GM23338 (cell line): ENCODE measurements around the gene ARL5C. TPM values are rescaled to one million over a fixed set of nuclear protein-coding genes. Genes with fewer than 3 reads are reported as not detected.

Source experiments
- ATAC-seq: fragments of 200-7000 bp; cut with Tn5 transposase; 3 replicates; pipeline ENCODE4 v1.9.1; 2020
- DNase-seq: peaks from one replicate; pipeline ENCODE4 v3.0.0-alpha.2; 2015; ENCODE audit warnings: low spot score
- H2AFZ ChIP-seq: fragments of 200-600 bp; sonication (generic); 2 replicates; pipeline ENCODE4 v1.8.0; 2016; ENCODE audit warnings: antibody characterized with exemption, mild to moderate bottlenecking, moderate library complexity
- H3F3A ChIP-seq: fragments of 200-600 bp; sonication (generic); replicated peaks from 2 replicates; pipeline ENCODE4 v1.8.0; 2017; ENCODE audit warnings: antibody characterized with exemption, mixed run types, low read depth
- H3K27ac ChIP-seq: fragments of 200-600 bp; sonication (generic); 2 replicates; pipeline ENCODE4 v1.6.1; 2016; ENCODE audit warnings: low read depth
- H3K27me3 ChIP-seq: fragments of 200-600 bp; sonication (generic); 2 replicates; pipeline ENCODE4 v1.8.0; 2016; ENCODE audit warnings: mild to moderate bottlenecking, mixed run types, moderate library complexity; ENCODE audit not compliant: insufficient read depth
- H3K36me3 ChIP-seq: fragments of 200-600 bp; sonication (generic); 2 replicates; pipeline ENCODE4 v1.8.0; 2016; ENCODE audit warnings: mild to moderate bottlenecking; ENCODE audit not compliant: insufficient read depth
- H3K4me1 ChIP-seq: fragments of 200-600 bp; sonication (generic); 2 replicates; pipeline ENCODE4 v1.8.0; 2016; ENCODE audit warnings: mild to moderate bottlenecking, moderate library complexity; ENCODE audit not compliant: insufficient read depth
- H3K4me2 ChIP-seq: fragments of 200-600 bp; sonication (generic); 2 replicates; pipeline ENCODE4 v1.7.1; 2017; ENCODE audit warnings: mixed run types
- H3K4me3 ChIP-seq: fragments of 200-600 bp; sonication (generic); 2 replicates; pipeline ENCODE4 v1.6.1; 2016; ENCODE audit warnings: mixed run types
- H3K79me2 ChIP-seq: fragments of 200-600 bp; sonication (generic); replicated peaks from 2 replicates; pipeline ENCODE4 v1.8.0; 2017; ENCODE audit warnings: mild to moderate bottlenecking; ENCODE audit not compliant: insufficient read depth
- H3K9me2 ChIP-seq: fragments of 200-600 bp; sonication (generic); 2 replicates; pipeline ENCODE4 v1.8.0; 2017; ENCODE audit not compliant: insufficient read depth
- H4K20me1 ChIP-seq: fragments of 200-600 bp; sonication (generic); replicated peaks from 2 replicates; pipeline ENCODE4 v1.8.0; 2017; ENCODE audit warnings: mild to moderate bottlenecking; ENCODE audit not compliant: insufficient read depth
- H3K27ac Mint-ChIP-seq: 2 replicates; pipeline ENCODE4 v1.8.0; 2020; ENCODE audit warnings: inconsistent platforms, mild to moderate bottlenecking, moderate library complexity, mixed read lengths
- H3K27me3 Mint-ChIP-seq: 3 replicates; pipeline ENCODE4 v1.8.0; 2022; ENCODE audit warnings: low read depth, mild to moderate bottlenecking, moderate library complexity, mixed read lengths, inconsistent platforms; ENCODE audit not compliant: insufficient read depth, poor library complexity
- H3K36me3 Mint-ChIP-seq: 3 replicates; pipeline ENCODE4 v1.8.0; 2021; ENCODE audit warnings: low read depth, mild to moderate bottlenecking, inconsistent platforms, moderate library complexity, mixed read lengths
- H3K4me1 Mint-ChIP-seq: 3 replicates; pipeline ENCODE4 v1.8.0; 2020; ENCODE audit warnings: mild to moderate bottlenecking, inconsistent platforms, mixed read lengths
- H3K4me3 Mint-ChIP-seq: 3 replicates; pipeline ENCODE4 v1.8.0; 2021; ENCODE audit warnings: moderate library complexity, mild to moderate bottlenecking, inconsistent platforms, mixed read lengths
- H3K9me3 Mint-ChIP-seq: 3 replicates; pipeline ENCODE4 v1.8.0; 2020; ENCODE audit warnings: moderate library complexity, mild to moderate bottlenecking, inconsistent platforms, mixed read lengths
- CREB1 ChIP-seq: fragments of 250-450 bp; sonication (Bioruptor Pico); IDR thresholded peaks from 2 replicates; pipeline ENCODE4 v1.5.0; 2020; ENCODE audit warnings: low read depth, mild to moderate bottlenecking, moderate library complexity
- CTCF ChIP-seq, 2 experiments: fragments of 200-600 bp in 1 of 2; sonication (generic) in 1 of 2; conservative IDR thresholded peaks; 2 replicates each; pipeline versions ENCODE4 v1.5.1 to v1.6.1; 2016 to 2017; ENCODE audit warnings: antibody characterized with exemption in 2 of 2, low read depth in 2 of 2, mild to moderate bottlenecking in 2 of 2, moderate library complexity in 1 of 2
- EZH2 ChIP-seq: fragments of 200-600 bp; sonication (generic); IDR thresholded peaks from one replicate; pipeline ENCODE4 v1.8.0; 2017; ENCODE audit warnings: antibody characterized with exemption, mild to moderate bottlenecking, low read depth; ENCODE audit not compliant: unreplicated experiment
- EZH2phosphoT487 ChIP-seq: fragments of 200-600 bp; sonication (generic); IDR thresholded peaks from one replicate; pipeline ENCODE4 v1.8.1; 2018; ENCODE audit warnings: antibody characterized with exemption; ENCODE audit not compliant: unreplicated experiment
- JUNB ChIP-seq: IDR thresholded peaks from one replicate; pipeline ENCODE4 v1.6.1; 2016; ENCODE audit warnings: antibody characterized with exemption; ENCODE audit not compliant: unreplicated experiment
- NANOG ChIP-seq: IDR thresholded peaks from 2 replicates; pipeline ENCODE4 v1.6.1; 2016; ENCODE audit warnings: antibody characterized with exemption, borderline replicate concordance
- POLR2AphosphoS5 ChIP-seq: IDR thresholded peaks from 2 replicates; pipeline ENCODE4 v1.6.1; 2016; ENCODE audit warnings: antibody characterized with exemption, low read depth
- STAT1 ChIP-seq: IDR thresholded peaks from one replicate; pipeline ENCODE4 v1.6.1; 2016; ENCODE audit warnings: antibody characterized with exemption; ENCODE audit not compliant: unreplicated experiment
- ZNF114 ChIP-seq: fragments of 250-450 bp; sonication (Bioruptor Pico); IDR thresholded peaks from 2 replicates; pipeline ENCODE4 v1.5.0; 2020; ENCODE audit warnings: mild to moderate bottlenecking, moderate library complexity
- ZNF331 ChIP-seq: fragments of 250-450 bp; sonication (Bioruptor Pico); IDR thresholded peaks from 2 replicates; pipeline ENCODE4 v1.5.0; 2020; ENCODE audit warnings: low read depth, mild to moderate bottlenecking, moderate library complexity
- ZNF462 ChIP-seq: fragments of 250-450 bp; sonication (Bioruptor Pico); IDR thresholded peaks from 2 replicates; pipeline ENCODE4 v1.5.0; 2020; ENCODE audit warnings: mild to moderate bottlenecking, moderate library complexity
- polyA plus RNA-seq: library from polyadenylated mRNA; unstranded; fragments of >200 nt; fragmentation: Nextera tagmentation; extraction: Ambion mirVana; gene quantifications from 2 replicates; pipeline ENCODE4 v1.2.1, GENCODE V29; 2016
- total RNA-seq: library from RNA; depleted of rRNA; stranded (reverse); fragments of >200 nt; shearing (Covaris generic); gene quantifications from 2 replicates; pipeline ENCODE4 v1.2.3, GENCODE V29; 2014
- TF ChIP-seq, protein P1 (sequence below): IDR thresholded peaks from 2 replicates; pipeline ENCODE4 v1.6.1; 2016; ENCODE audit warnings: antibody characterized with exemption

The ARL5C gene
- total and polyA plus RNA-seq, 2 experiments from 2014 or later: not detected

DNA sequence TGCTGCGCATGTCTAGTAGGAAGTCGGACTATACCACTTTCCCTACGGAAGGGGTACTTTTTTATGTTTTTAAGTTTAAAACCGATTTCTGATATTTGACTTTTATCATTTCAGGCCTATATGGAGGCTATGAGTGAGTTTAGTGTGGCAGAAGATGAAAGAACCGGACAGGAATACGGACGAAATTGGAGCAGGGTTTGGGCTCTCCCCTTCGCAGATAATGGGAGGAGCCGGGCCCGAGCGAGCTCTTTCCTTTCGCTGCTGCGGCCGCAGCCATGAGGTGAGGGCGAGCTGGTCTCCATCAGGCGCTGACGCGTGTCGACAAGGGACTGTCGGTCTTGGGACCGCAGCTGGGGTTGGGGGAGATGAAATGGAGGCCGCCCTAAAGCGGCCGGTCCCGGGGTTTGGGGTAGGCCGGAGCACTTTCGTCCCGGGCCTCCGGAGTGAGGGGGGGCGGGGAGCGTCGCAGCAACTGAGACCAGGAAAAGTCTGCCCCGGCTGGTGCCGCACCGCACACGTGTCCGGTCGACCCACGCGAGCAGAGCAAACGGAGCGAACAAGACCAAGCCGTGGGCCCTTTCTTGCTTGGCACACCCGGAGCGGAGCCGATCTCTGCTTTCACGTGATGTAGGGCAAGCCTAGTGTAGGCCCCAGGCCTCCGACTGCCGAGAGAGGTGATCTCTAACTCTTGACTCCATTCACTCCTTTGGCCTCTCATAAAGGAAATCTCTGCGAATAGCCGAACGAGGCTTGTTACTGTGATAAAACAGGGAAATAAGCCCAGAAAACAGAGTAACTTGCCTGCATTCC is 34.3 kb upstream of the ARL5C start, which contains the start of gene RPL19 (continued):
- no peak for TF ChIP-seq ZNF462 (CRISPR knock-in tag)
- TF ChIP-seq ZNF114 (CRISPR knock-in tag): no peak
- no peak for TF ChIP-seq NANOG
- no peak for TF ChIP-seq CREB1 (CRISPR knock-in tag)
- TF ChIP-seq EZH2: no peak
- TF ChIP-seq JUNB: no peak

DNA sequence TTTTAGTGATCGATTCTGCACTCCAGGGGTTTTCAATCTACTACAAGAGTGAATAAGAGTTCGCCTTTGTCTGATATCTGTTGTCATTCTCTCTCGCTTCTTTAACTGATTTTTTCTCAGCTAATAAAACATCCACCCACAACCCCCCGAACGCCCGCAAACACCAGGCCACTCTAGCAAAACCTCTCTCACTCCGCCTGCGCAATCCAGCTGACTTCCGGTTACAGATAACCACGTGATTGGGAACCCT is 33.8 kb upstream of the ARL5C start:
- no peak overlapping the region for H2AFZ ChIP-seq
- H3K9me2 ChIP-seq: no peaks in the 10 kb centered on the region
- peak overlapping the region; percentile 99 for H3K4me3 ChIP-seq
- peak overlapping the region; percentile 100 for H3K27ac Mint-ChIP-seq
- peak; percentile 98 for DNase-seq
- H3F3A ChIP-seq: peaks cover 51% of the 10 kb centered on the region
- H3K27me3 Mint-ChIP-seq: peaks cover 26% of the 10 kb centered on the region
- H3K27ac ChIP-seq: peak overlapping the region; percentile 89
- H3K4me2 ChIP-seq: peak overlapping the region; percentile 99
- peaks cover 40% of the 10 kb centered on the region for H3K36me3 ChIP-seq
- H3K4me3 Mint-ChIP-seq: peak overlapping the region; percentile 88
- H3K79me2 ChIP-seq: peaks cover 45% of the 10 kb centered on the region
- ATAC-seq: peak; percentile 20
- peaks cover 46% of the 10 kb centered on the region for H3K4me1 Mint-ChIP-seq
- peaks cover 26% of the 10 kb centered on the region for H4K20me1 ChIP-seq
- peaks cover 49% of the 10 kb centered on the region for H3K36me3 Mint-ChIP-seq
- peaks cover 43% of the 10 kb centered on the region for H3K4me1 ChIP-seq
- no peaks in the 10 kb centered on the region for H3K27me3 ChIP-seq
- H3K9me3 Mint-ChIP-seq: no peaks in the 10 kb centered on the region; the same call in 2 of the 3 replicates
- TF ChIP-seq EZH2: no peak
- TF ChIP-seq, protein P1, sequence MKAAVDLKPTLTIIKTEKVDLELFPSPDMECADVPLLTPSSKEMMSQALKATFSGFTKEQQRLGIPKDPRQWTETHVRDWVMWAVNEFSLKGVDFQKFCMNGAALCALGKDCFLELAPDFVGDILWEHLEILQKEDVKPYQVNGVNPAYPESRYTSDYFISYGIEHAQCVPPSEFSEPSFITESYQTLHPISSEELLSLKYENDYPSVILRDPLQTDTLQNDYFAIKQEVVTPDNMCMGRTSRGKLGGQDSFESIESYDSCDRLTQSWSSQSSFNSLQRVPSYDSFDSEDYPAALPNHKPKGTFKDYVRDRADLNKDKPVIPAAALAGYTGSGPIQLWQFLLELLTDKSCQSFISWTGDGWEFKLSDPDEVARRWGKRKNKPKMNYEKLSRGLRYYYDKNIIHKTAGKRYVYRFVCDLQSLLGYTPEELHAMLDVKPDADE: no peak
- TF ChIP-seq STAT1: no peak
- TF ChIP-seq EZH2phosphoT487: no peak
- TF ChIP-seq POLR2AphosphoS5: no peak; the same call in none of the 2 replicates
- TF ChIP-seq CTCF (conservative IDR thresholded peaks at IDR 0.05; ENCODE audit: low read depth in 2 of 2): no peak
- no peak for TF ChIP-seq NANOG
- TF ChIP-seq ZNF331 (CRISPR knock-in tag): no peak
